DOHH2 (cell line): Measurements from ENCODE around the gene MCF2L2.

Source experiments
- H3F3A ChIP-seq: fragments of 200-600 bp; sonication (generic), shearing (Covaris generic); 2 replicates; pipeline ENCODE4 v1.6.0; 2016; ENCODE audit warnings: antibody characterized with exemption, mild to moderate bottlenecking; ENCODE audit not compliant: control insufficient read depth, insufficient read depth
- H3K27ac ChIP-seq: fragments of 200-600 bp; sonication (generic); 2 replicates; pipeline ENCODE4 v1.5.1; 2014; ENCODE audit warnings: low read depth, mild to moderate bottlenecking, low read length, moderate library complexity
- H3K27me3 ChIP-seq: fragments of 200-600 bp; sonication (generic); 2 replicates; pipeline ENCODE4 v1.6.1; 2014; ENCODE audit warnings: mild to moderate bottlenecking, low read length, mixed read lengths; ENCODE audit not compliant: control insufficient read depth
- H3K36me3 ChIP-seq: fragments of 200-600 bp; sonication (generic); 2 replicates; pipeline ENCODE4 v1.6.1; 2014; ENCODE audit warnings: mild to moderate bottlenecking, low read length, moderate library complexity, mixed read lengths; ENCODE audit not compliant: control insufficient read depth
- H3K4me1 ChIP-seq: fragments of 200-600 bp; sonication (generic); 2 replicates; pipeline ENCODE4 v1.6.1; 2014; ENCODE audit warnings: mild to moderate bottlenecking, low read length, mixed read lengths; ENCODE audit not compliant: control insufficient read depth
- H3K4me2 ChIP-seq: fragments of 200-600 bp; sonication (generic); 2 replicates; pipeline ENCODE4 v1.6.0; 2014; ENCODE audit warnings: mild to moderate bottlenecking, low read length, moderate library complexity
- H3K4me3 ChIP-seq: fragments of 200-600 bp; sonication (generic); 2 replicates; pipeline ENCODE4 v1.5.1; 2014; ENCODE audit warnings: mild to moderate bottlenecking, low read length, mixed read lengths
- H3K79me2 ChIP-seq: fragments of 200-600 bp; sonication (generic); 2 replicates; pipeline ENCODE4 v1.6.1; 2014; ENCODE audit warnings: mild to moderate bottlenecking, low read length, mixed read lengths; ENCODE audit not compliant: control insufficient read depth
- H3K9me2 ChIP-seq: fragments of 200-600 bp; sonication (generic); replicated peaks from 2 replicates; pipeline ENCODE4 v1.6.1; 2014; ENCODE audit warnings: mild to moderate bottlenecking, low read length, mixed read lengths; ENCODE audit not compliant: control insufficient read depth
- H3K9me3 ChIP-seq: fragments of 200-600 bp; sonication (generic); 2 replicates; pipeline ENCODE4 v1.6.1; 2014; ENCODE audit warnings: antibody characterized with exemption, low read length, mixed read lengths; ENCODE audit not compliant: control insufficient read depth, insufficient read depth
- H4K20me1 ChIP-seq: fragments of 200-600 bp; sonication (generic); 2 replicates; pipeline ENCODE4 v1.6.0; 2014; ENCODE audit warnings: low read depth, mild to moderate bottlenecking, antibody characterized with exemption, low read length, moderate library complexity; ENCODE audit not compliant: control insufficient read depth, insufficient read depth
- CTCF ChIP-seq: fragments of 200-600 bp; sonication (generic); IDR thresholded peaks from one replicate; pipeline ENCODE4 v1.5.1; 2014; ENCODE audit warnings: antibody characterized with exemption, mild to moderate bottlenecking, low read depth, low read length; ENCODE audit not compliant: poor library complexity, severe bottlenecking
- EZH2phosphoT487 ChIP-seq: fragments of 200-600 bp; sonication (generic); IDR thresholded peaks from 2 replicates; pipeline ENCODE4 v1.6.1; 2017; ENCODE audit warnings: borderline replicate concordance, mild to moderate bottlenecking, antibody characterized with exemption, low read length, moderate library complexity, mixed read lengths

Gene MCF2L2

GRCh38 chr3:183296944-183297343 lies 131.5 kb downstream of the MCF2L2 start:
- Histone ChIP-seq H3K4me3 (no peak overlapping the region), H3K4me2 (no peak overlapping the region), H3K9me3 (no peaks in the 10 kb centered on the region), H3K27ac (no peak overlapping the region), H3K4me1 (no peaks in the 10 kb centered on the region), H3K27me3 (peaks cover 8% of the 10 kb centered on the region; the same call in 1 of the 2 replicates), H3K79me2 (no peaks in the 10 kb centered on the region), H3F3A (no peaks in the 10 kb centered on the region), H3K36me3 (no peaks in the 10 kb centered on the region), H3K9me2 (no peaks in the 10 kb centered on the region), H4K20me1 (no peaks in the 10 kb centered on the region)
- TF ChIP-seq EZH2phosphoT487 (no peak), CTCF (no peak)

GRCh38 chr3:183295211-183295610 lies 133.2 kb downstream of the MCF2L2 start:
- no peaks in the 10 kb centered on the region for H3K9me3 ChIP-seq
- peaks cover 6% of the 10 kb centered on the region; the same call in 1 of the 2 replicates for H3K27me3 ChIP-seq
- H3F3A ChIP-seq = no peaks in the 10 kb centered on the region
- H4K20me1 ChIP-seq = no peaks in the 10 kb centered on the region
- no peaks in the 10 kb centered on the region for H3K9me2 ChIP-seq
- H3K4me1 ChIP-seq = no peaks in the 10 kb centered on the region
- H3K36me3 ChIP-seq = no peaks in the 10 kb centered on the region
- TF ChIP-seq CTCF = no peak
- TF ChIP-seq EZH2phosphoT487 = no peak
- H3K4me3 ChIP-seq = no peak overlapping the region
- H3K79me2 ChIP-seq = no peaks in the 10 kb centered on the region
- H3K27ac ChIP-seq = no peak overlapping the region
- no peak overlapping the region for H3K4me2 ChIP-seq

GRCh38 chr3:183293966-183294365 lies 134.5 kb downstream of the MCF2L2 start:
- H3K36me3 ChIP-seq = no peaks in the 10 kb centered on the region

More at GRCh38 chr3:183293966-183294365, 134.5 kb downstream of the MCF2L2 start:
- Histone ChIP-seq H3K9me2 (no peaks in the 10 kb centered on the region), H4K20me1 (no peaks in the 10 kb centered on the region), H3K27ac (no peak overlapping the region), H3F3A (no peaks in the 10 kb centered on the region), H3K27me3 (no peaks in the 10 kb centered on the region), H3K4me2 (no peak overlapping the region), H3K79me2 (no peaks in the 10 kb centered on the region), H3K9me3 (no peaks in the 10 kb centered on the region), H3K4me3 (no peak overlapping the region), H3K4me1 (no peaks in the 10 kb centered on the region)
- TF ChIP-seq CTCF = no peak
